HepG2 (cell line): ENCODE results near the gene RAD51D. TPM values are rescaled to one million over a fixed set of nuclear protein-coding genes. Genes with fewer than 3 reads are reported as not detected.

ENCODE experiments used
- ATAC-seq: fragments of 200-7000 bp; cut with Tn5 transposase; 3 replicates; pipeline ENCODE4 v1.9.1; 2020; ENCODE audit warnings: mild to moderate bottlenecking, moderate library complexity
- Bru-seq: library from RNA; stranded (reverse); fragments of 400-500 nt; gene quantifications from one replicate; lab custom pipeline; 2021; lab: Mats Ljungman, UMichigan
- BruChase-seq, 2 experiments: library from RNA; stranded (reverse); fragments of 400-500 nt; gene quantifications; one replicate each; lab custom pipeline; 2021; lab: Mats Ljungman, UMichigan
- BruUV-seq: library from RNA; stranded (reverse); fragments of 400-500 nt; replicated peaks from 2 replicates; lab custom pipeline; 2021; lab: Mats Ljungman, UMichigan
- CTCF ChIA-PET: fragments of 300-600 bp; formaldehyde crosslinking; extraction: SDS; loops from one replicate; lab custom pipeline; 2021; ENCODE audit warnings: low total read pairs, inconsistent platforms, low intra/inter-chr PET ratio; lab: Yijun Ruan, JAX
- POLR2A ChIA-PET: fragments of 350-600 bp; sonication (Branson Sonifier 250); formaldehyde crosslinking; loops from one replicate; lab custom pipeline; 2020; ENCODE audit warnings: antibody characterized with exemption, inconsistent platforms; lab: Yijun Ruan, JAX
- DNase-seq: peaks from one replicate; pipeline ENCODE4 v3.0.0-alpha.2; 2015; ENCODE audit warnings: low spot score
- FAIRE-seq: peaks from 3 replicates; lab custom pipeline; 2011; peaks lifted over from hg19 to GRCh38; lab: Jason Lieb, UNC
- H2AFZ ChIP-seq: one replicate; pipeline ENCODE4 v1.6.1; 2011; ENCODE audit warnings: low read length, inconsistent platforms
- H3K27ac ChIP-seq: fragments of 300-600 bp; 3 replicates; pipeline ENCODE4 v1.8.0; 2011; ENCODE audit warnings: mixed run types, mild to moderate bottlenecking, mixed read lengths, low read length, inconsistent platforms; ENCODE audit not compliant: insufficient read depth; ENCODE audit errors: extremely low read length
- H3K27me3 ChIP-seq, 2 experiments: fragments of 200-600 bp in 1 of 2; 2 replicates in 1 of 2; 3 replicates in 1 of 2; pipeline versions ENCODE4 v1.6.0 to v1.8.0; 2011; ENCODE audit warnings: low read length in 2 of 2, mild to moderate bottlenecking in 2 of 2, moderate library complexity in 2 of 2, inconsistent platforms in 1 of 2; ENCODE audit not compliant: insufficient read depth in 2 of 2, control insufficient read depth in 1 of 2
- H3K36me3 ChIP-seq, 2 experiments: fragments of 200-600 bp in 1 of 2; replicated peaks in 1 of 2; 2 replicates in 1 of 2; 3 replicates in 1 of 2; pipeline versions ENCODE4 v1.5.1 to v1.8.0; 2011; ENCODE audit warnings: low read length in 2 of 2, inconsistent platforms in 1 of 2; ENCODE audit not compliant: insufficient read depth in 2 of 2, control insufficient read depth in 1 of 2
- H3K4me1 ChIP-seq: 2 replicates; pipeline ENCODE4 v1.5.1; 2012; ENCODE audit warnings: low read length, inconsistent platforms; ENCODE audit not compliant: insufficient read depth
- H3K4me2 ChIP-seq: 2 replicates; pipeline ENCODE4 v1.6.0; 2011; ENCODE audit warnings: low read depth, low read length, inconsistent platforms
- H3K4me3 ChIP-seq, 3 experiments: fragments of 200-600 bp in 1 of 3; sonication (generic), shearing (Covaris generic) in 1 of 3; replicated peaks in 1 of 3; 2 replicates each; pipeline ENCODE4 v1.5.1; 2011 to 2016; ENCODE audit warnings: low read length in 3 of 3, inconsistent platforms in 2 of 3, low read depth in 2 of 3, mild to moderate bottlenecking in 2 of 3, control low read depth in 1 of 3, mixed read lengths in 1 of 3; ENCODE audit not compliant: insufficient read depth in 1 of 3
- H3K79me2 ChIP-seq: one replicate; pipeline ENCODE4 v1.6.1; 2011; ENCODE audit warnings: low read length, inconsistent platforms; ENCODE audit not compliant: insufficient read depth
- H3K9ac ChIP-seq: 2 replicates; pipeline ENCODE4 v1.6.0; 2011; ENCODE audit warnings: mild to moderate bottlenecking, low read depth, low read length, inconsistent platforms; ENCODE audit not compliant: insufficient read depth
- H3K9me3 ChIP-seq: 2 replicates; pipeline ENCODE4 v1.5.1; 2012; ENCODE audit warnings: mild to moderate bottlenecking, low read length
- H4K20me1 ChIP-seq: 2 replicates; pipeline ENCODE4 v1.6.0; 2011; ENCODE audit warnings: inconsistent platforms, mild to moderate bottlenecking, low read length, moderate library complexity; ENCODE audit not compliant: insufficient read depth
- GRHL1 ChIP-seq: sonication (generic); formaldehyde crosslinking; conservative IDR thresholded peaks from 2 replicates; pipeline ENCODE4 v1.8.0; 2022; ENCODE audit warnings: missing genetic modification reagents
- HBP1 ChIP-seq: IDR thresholded peaks from 2 replicates; pipeline ENCODE4 v1.6.1; 2016; ENCODE audit warnings: low read depth, control low read depth
- HOXA9 ChIP-seq: sonication (generic); formaldehyde crosslinking; IDR thresholded peaks from 2 replicates; pipeline ENCODE4 v1.8.1; 2022; ENCODE audit warnings: missing genetic modification reagents, mild to moderate bottlenecking, moderate library complexity, borderline replicate concordance
- KLF13 ChIP-seq: sonication (generic); formaldehyde crosslinking; IDR thresholded peaks from 2 replicates; pipeline ENCODE4 v1.4.0; 2020; ENCODE audit warnings: mild to moderate bottlenecking, missing genetic modification reagents
- LBX2 ChIP-seq: sonication (generic); formaldehyde crosslinking; IDR thresholded peaks from 2 replicates; pipeline ENCODE4 v1.5.0; 2020; ENCODE audit warnings: missing genetic modification reagents, mild to moderate bottlenecking, borderline replicate concordance
- NFIB ChIP-seq: sonication (generic); formaldehyde crosslinking; IDR thresholded peaks from 2 replicates; pipeline ENCODE4 v1.9.0; 2021; ENCODE audit warnings: missing genetic modification reagents, mild to moderate bottlenecking, borderline replicate concordance
- RFX3 ChIP-seq: IDR thresholded peaks from 2 replicates; pipeline ENCODE4 v1.6.1; 2016; ENCODE audit warnings: missing biosample characterization, missing genetic modification reagents
- ZBTB34 ChIP-seq: sonication (generic); formaldehyde crosslinking; IDR thresholded peaks from 2 replicates; pipeline ENCODE4 v1.8.0; 2022; ENCODE audit warnings: mild to moderate bottlenecking, missing genetic modification reagents
- ZNF180 ChIP-seq: sonication (generic); formaldehyde crosslinking; IDR thresholded peaks from 2 replicates; pipeline ENCODE4 v1.4.0; 2020; ENCODE audit warnings: low read depth, missing genetic modification reagents, borderline replicate concordance
- ZNF709 ChIP-seq: sonication (generic); formaldehyde crosslinking; IDR thresholded peaks from 2 replicates; pipeline ENCODE4 v1.5.0; 2020; ENCODE audit warnings: mild to moderate bottlenecking, missing genetic modification reagents
- WGBS: methylation state at CpG from one replicate; pipeline ENCODE4 v1.1.6; 2017; ENCODE audit warnings: low lambda C conversion rate; 5-methylcytosine and 5-hydroxymethylcytosine counted together
- in situ Hi-C: cut with HindIII; loops from 2 replicates; pipeline ENCODE4 v1.10.0; 2017; ENCODE audit warnings: low pct_unique_long_range_greater_than_20kb; ENCODE audit not compliant: extremely low pct_ligation_motif_present
- intact Hi-C: fragments of 100-400 bp; cut with micrococcal nuclease; formaldehyde crosslinking; loops from one replicate; pipeline ENCODE4 v1.10.0; 2022; ENCODE audit not compliant: unreplicated experiment
- long read RNA-seq, 2 experiments: library from RNA in 1 of 2; library from polyadenylated mRNA in 1 of 2; stranded (forward) in 1 of 2; unstranded in 1 of 2; transcript quantifications; one replicate each; pipeline ENCODE4 v2.0.0, GENCODE V29; 2019 to 2022
- polyA minus RNA-seq, 3 experiments: library from RNA; depleted of rRNA, polyadenylated mRNA; stranded (reverse); fragments of >200 nt; gene quantifications; 2 replicates each; pipeline ENCODE4 v1.2.3, GENCODE V29; 2011; ENCODE audit warnings: low replicate concordance in 1 of 3
- polyA plus RNA-seq, 8 experiments: library from polyadenylated mRNA; depleted of rRNA in 3 of 8; stranded (reverse) in 7 of 8; unstranded in 1 of 8; fragments of >200 nt; fragmentation: Illumina TruSeq in 4 of 8; extraction: Trizol in 4 of 8; gene quantifications; 2 replicates each; pipeline versions ENCODE4 v1.2.1 to v1.2.3, GENCODE V29; 2011 to 2016; ENCODE audit warnings: low read depth in 4 of 8, missing spikeins in 1 of 8, mixed read lengths in 1 of 8; ENCODE audit not compliant: insufficient read depth in 1 of 8
- total RNA-seq, 5 experiments: library from RNA; depleted of rRNA; stranded (reverse); fragments of >200 nt; fragmentation: Illumina TruSeq; extraction: Trizol; gene quantifications; 2 replicates each; pipeline ENCODE4 v1.2.3, GENCODE V29; 2016; ENCODE audit warnings: low read depth in 1 of 5

The RAD51D gene
- total RNA-seq (2016; rRNA removed; fragmentation: Illumina TruSeq; extraction: Trizol) (12.9 and 13.1 TPM in 2 replicates), polyA plus RNA-seq (2011; rRNA removed) (6.4 and 6.7 TPM in 2 replicates), polyA minus RNA-seq (2011; rRNA and poly(A)+ RNA removed; ENCODE audit: low replicate concordance) (15.5 and 26.7 TPM in 2 replicates), Bru-seq, nascent RNA (percentile 59 among the genes with signal in this experiment), BruChase-seq, experiment 1, labeled RNA remaining after a 6-hour chase (percentile 69 among the genes with signal in this experiment), BruChase-seq, experiment 2, labeled RNA remaining after a 2-hour chase (percentile 70 among the genes with signal in this experiment)
- total RNA-seq (2016; cell fraction: cytosol; rRNA removed; fragmentation: Illumina TruSeq; extraction: Trizol; ENCODE audit: low read depth), result 4.8 and 5.6 TPM in 2 replicates
- 11.5 and 13.5 TPM in 2 replicates for total RNA-seq (2016; cell fraction: insoluble cytoplasmic fraction; rRNA removed; fragmentation: Illumina TruSeq; extraction: Trizol)
- total RNA-seq (2016; cell fraction: membrane; rRNA removed; fragmentation: Illumina TruSeq; extraction: Trizol), result 11.5 and 14.1 TPM in 2 replicates
- total RNA-seq (2016; cell fraction: nucleus; rRNA removed; fragmentation: Illumina TruSeq; extraction: Trizol), result 9.5 and 12.9 TPM in 2 replicates
- 5.1 and 5.5 TPM in 2 replicates for polyA plus RNA-seq (2011; cell fraction: cytosol; rRNA removed)
- 8.3 and 8.6 TPM in 2 replicates for polyA plus RNA-seq (2011; cell fraction: nucleus; rRNA removed)
- 3.8 and 4.0 TPM in 2 replicates for polyA plus RNA-seq (2012)
- 5.2 and 6.5 TPM in 2 replicates for polyA plus RNA-seq (2016; cell fraction: cytosol; fragmentation: Illumina TruSeq; extraction: Trizol; ENCODE audit: low read depth)
- 11.4 and 12.4 TPM in 2 replicates for polyA plus RNA-seq (2016; cell fraction: insoluble cytoplasmic fraction; fragmentation: Illumina TruSeq; extraction: Trizol; ENCODE audit: low read depth)
- 9.0 and 10.6 TPM in 2 replicates for polyA plus RNA-seq (2016; cell fraction: membrane; fragmentation: Illumina TruSeq; extraction: Trizol; ENCODE audit: low read depth)
- polyA plus RNA-seq (2016; cell fraction: nucleus; fragmentation: Illumina TruSeq; extraction: Trizol; ENCODE audit: insufficient read depth, low read depth), result 14.0 and 15.4 TPM in 2 replicates
- 1.9 and 2.8 TPM in 2 replicates for polyA minus RNA-seq (2011; cell fraction: cytosol; rRNA and poly(A)+ RNA removed)
- polyA minus RNA-seq (2011; cell fraction: nucleus; rRNA and poly(A)+ RNA removed), result 8.6 and 18.0 TPM in 2 replicates
- long read RNA-seq, experiment 1, full-length matches to known transcripts, result 5 of 8 reads
- long read RNA-seq, experiment 1, partial matches to known transcripts, result 0 of 8 reads
- long read RNA-seq, experiment 1, other reads (novel, unspliced or antisense), result 3 of 8 reads
- long read RNA-seq, experiment 2, full-length matches to known transcripts, result 7 of 11 reads
- long read RNA-seq, experiment 2, partial matches to known transcripts, result 0 of 11 reads
- long read RNA-seq, experiment 2, other reads (novel, unspliced or antisense), result 4 of 11 reads

- Histone ChIP-seq H3K79me2 (peaks cover 4% of the 10 kb centered on the region), H3K9ac (peak within 1 kb of the TSS; percentile 80), H2AFZ (peak within 1 kb of the TSS; percentile 90), H3K4me1 (peaks cover 29% of the 10 kb centered on the region), H3K4me2 (peak within 1 kb of the TSS; percentile 98), H3K27ac (peak within 1 kb of the TSS; percentile 63), H3K4me3 (peak within 1 kb of the TSS; percentile 80 to 94 (median 86)), H3K9me3 (no peaks in the 10 kb centered on the region), H3K27me3 (no peaks in the 10 kb centered on the region; a peak in 1 of 5 replicates), H3K36me3 (no peaks in the 10 kb centered on the region), H4K20me1 (no peaks in the 10 kb centered on the region)
- in situ Hi-C loops (loop anchor here (5.0 to 25.0 kb wide), 3 partner anchors 122 to 695 kb away; partner anchors contain the start of gene TMEM132E), intact Hi-C loops (loop anchor here (1.0 to 2.0 kb wide), 2 partner anchors 31 to 121 kb away; no protein-coding TSS in a partner anchor)
- ATAC-seq, result peak; percentile 88
- FAIRE-seq, result peak; percentile 40
- ChIA-PET CTCF (interaction anchor here (0.9 to 3.6 kb wide), 6 partner anchors 23 to 699 kb away, joined by 3 to 46 read pairs (median 5); partner anchors contain the start of gene NLE1), POLR2A (interaction anchor here (1.0 to 2.9 kb wide), 7 partner anchors 9 to 123 kb away, joined by 3 to 8 read pairs (median 4); partner anchors contain the start of gene RFFL)
- BruUV-seq, result no TSS peak
- WGBS, result under 1% methylated on average over 10 of the region's 72 CpGs
- DNase-seq, result peak; percentile 60
- TF ChIP-seq HOXA9 (CRISPR knock-in tag), result no peak
- TF ChIP-seq ZBTB34 (CRISPR knock-in tag), result no peak
- TF ChIP-seq ZNF180 (CRISPR knock-in tag), result no peak
- TF ChIP-seq HBP1 (CRISPR knock-in tag), result no peak; the same call in 1 of the 2 replicates
- TF ChIP-seq LBX2 (CRISPR knock-in tag), result no peak
- TF ChIP-seq GRHL1 (CRISPR knock-in tag), result no peak
- 0 out of 2 replicates have a peak, but pooled peaks have one; percentile 40 for TF ChIP-seq KLF13 (CRISPR knock-in tag)
- no peak for TF ChIP-seq RFX3 (CRISPR knock-in tag)
- peak; percentile 77 for TF ChIP-seq ZNF709
- no peak for TF ChIP-seq NFIB (CRISPR knock-in tag)
These were observed at the start of gene RAD51D for GRCh38 chr17:35119370-35120165. Gene RAD51D, minus strand, starts transcription at chr17:35119860. Its CDS starts 247 bp downstream, at chr17:35119613.
